DND-41 (cell line): Measurements from ENCODE around the gene AHSP.

Experiments used
- ATAC-seq: fragments of 200-7000 bp; cut with Tn5 transposase; 3 replicates; pipeline ENCODE4 v1.9.1; 2021; ENCODE audit warnings: low read depth; ENCODE audit not compliant: insufficient read depth
- DNase-seq: peaks from one replicate; pipeline ENCODE4 v3.0.0-alpha.2; 2020
- H2AFZ ChIP-seq: 2 replicates; pipeline ENCODE4 v1.6.0; 2012; ENCODE audit warnings: low read depth, low read length
- H3K27ac ChIP-seq: 2 replicates; pipeline ENCODE4 v1.5.1; 2012; ENCODE audit warnings: low read length, inconsistent platforms
- H3K27me3 ChIP-seq: fragments of 200-600 bp; sonication (generic); 2 replicates; pipeline ENCODE4 v1.6.0; 2012; ENCODE audit warnings: low read length, mild to moderate bottlenecking, inconsistent platforms; ENCODE audit not compliant: insufficient read depth, poor library complexity
- H3K36me3 ChIP-seq: 2 replicates; pipeline ENCODE4 v1.5.1; 2012; ENCODE audit warnings: low read length, inconsistent platforms; ENCODE audit not compliant: insufficient read depth
- H3K4me1 ChIP-seq: 2 replicates; pipeline ENCODE4 v1.5.1; 2012; ENCODE audit warnings: mild to moderate bottlenecking, low read length; ENCODE audit not compliant: insufficient read depth
- H3K4me2 ChIP-seq: 2 replicates; pipeline ENCODE4 v1.6.0; 2012; ENCODE audit warnings: mild to moderate bottlenecking, moderate library complexity, low read length, inconsistent platforms; ENCODE audit not compliant: insufficient read depth
- H3K4me3 ChIP-seq, 2 experiments: fragments of 200-600 bp in 1 of 2; shearing (Covaris generic) in 1 of 2; 2 replicates each; pipeline ENCODE4 v1.5.1; 2012 to 2016; ENCODE audit warnings: inconsistent platforms in 2 of 2, low read length in 2 of 2, mild to moderate bottlenecking in 2 of 2, low read depth in 1 of 2, moderate library complexity in 1 of 2
- H3K79me2 ChIP-seq: 2 replicates; pipeline ENCODE4 v1.6.0; 2012; ENCODE audit warnings: low read length, inconsistent platforms; ENCODE audit not compliant: insufficient read depth
- H3K9ac ChIP-seq: 2 replicates; pipeline ENCODE4 v1.6.0; 2012; ENCODE audit warnings: low read depth, mild to moderate bottlenecking, inconsistent platforms, low read length, moderate library complexity
- H3K9me3 ChIP-seq: 2 replicates; pipeline ENCODE4 v1.5.1; 2012; ENCODE audit warnings: low read length, moderate library complexity, mild to moderate bottlenecking, inconsistent platforms; ENCODE audit not compliant: insufficient read depth, severe bottlenecking
- H4K20me1 ChIP-seq: 2 replicates; pipeline ENCODE4 v1.6.0; 2012; ENCODE audit warnings: low read length; ENCODE audit not compliant: insufficient read depth
- CTCF ChIP-seq: IDR thresholded peaks from 2 replicates; pipeline ENCODE4 v1.5.1; 2012; ENCODE audit warnings: borderline replicate concordance, low read length, moderate library complexity, mild to moderate bottlenecking; ENCODE audit not compliant: poor library complexity, severe bottlenecking; ENCODE audit errors: extremely low read depth
- EZH2 ChIP-seq: IDR thresholded peaks from 3 replicates; pipeline ENCODE4 v1.6.1; 2012; ENCODE audit warnings: borderline replicate concordance, low read depth, mild to moderate bottlenecking, moderate library complexity, low read length, inconsistent platforms; ENCODE audit not compliant: severe bottlenecking

The AHSP gene

GRCh38 chr16:31527734-31528274, at the start of gene AHSP:
Gene AHSP (plus strand): TSS chr16:31527900. CDS start chr16:31528140, 240 bp downstream.
- TF ChIP-seq EZH2 (no peak), CTCF (no peak)
- DNase-seq: no peak
- Histone ChIP-seq H3K4me1 (no peaks in the 10 kb centered on the region), H2AFZ (no peak within 1 kb of the TSS), H4K20me1 (no peaks in the 10 kb centered on the region), H3K9ac (no peak within 1 kb of the TSS), H3K9me3 (no peaks in the 10 kb centered on the region), H3K79me2 (no peaks in the 10 kb centered on the region), H3K27me3 (peaks cover 4% of the 10 kb centered on the region), H3K4me3 (no peak within 1 kb of the TSS), H3K4me2 (no peak within 1 kb of the TSS), H3K27ac (no peak within 1 kb of the TSS), H3K36me3 (no peaks in the 10 kb centered on the region)
- no peak for ATAC-seq

- TF ChIP-seq CTCF: no peak
- TF ChIP-seq EZH2: no peak
- no peak overlapping the region for H3K9ac ChIP-seq
- DNase-seq (no peak), ATAC-seq (no peak)
- H3K79me2 ChIP-seq: no peaks in the 10 kb centered on the region
- no peak overlapping the region for H3K4me3 ChIP-seq
- H3K27ac ChIP-seq: no peak overlapping the region
- no peaks in the 10 kb centered on the region for H3K36me3 ChIP-seq
- no peaks in the 10 kb centered on the region for H4K20me1 ChIP-seq
- H3K9me3 ChIP-seq: no peaks in the 10 kb centered on the region
- H3K4me2 ChIP-seq: no peak overlapping the region
- H3K4me1 ChIP-seq: peaks cover 18% of the 10 kb centered on the region
- no peak overlapping the region for H2AFZ ChIP-seq
- H3K27me3 ChIP-seq: peaks cover 3% of the 10 kb centered on the region
Measured at GRCh38 chr16:31478956-31479355, 48.7 kb upstream of the AHSP start.

GRCh38 chr16:31479751-31480150, 47.9 kb upstream of the AHSP start:
- Histone ChIP-seq H3K9me3 (no peaks in the 10 kb centered on the region), H3K79me2 (no peaks in the 10 kb centered on the region), H3K4me3 (no peak overlapping the region), H4K20me1 (no peaks in the 10 kb centered on the region), H3K4me1 (peaks cover 18% of the 10 kb centered on the region), H3K27ac (no peak overlapping the region), H3K27me3 (peaks cover 3% of the 10 kb centered on the region), H3K36me3 (no peaks in the 10 kb centered on the region), H3K4me2 (no peak overlapping the region), H3K9ac (no peak overlapping the region), H2AFZ (no peak overlapping the region)
- TF ChIP-seq EZH2: no peak
- no peak for TF ChIP-seq CTCF
- no peak for DNase-seq
- ATAC-seq: no peak
